K562 (cell line): ENCODE measurements around the gene ITSN2. TPM values are rescaled to one million over a fixed set of nuclear protein-coding genes. Genes with fewer than 3 reads are reported as not detected.

Source experiments
- ATAC-seq: fragments of 200-7000 bp; cut with Tn5 transposase; 3 replicates; pipeline ENCODE4 v1.9.1; 2020; ENCODE audit warnings: moderate library complexity
- BruUV-seq: library from RNA; stranded (reverse); fragments of 400-500 nt; replicated peaks from 2 replicates; lab custom pipeline; 2021; lab: Mats Ljungman, UMichigan
- CTCF ChIA-PET: fragments of 300-600 bp; formaldehyde crosslinking; extraction: SDS; loops from one replicate; lab custom pipeline; 2021; ENCODE audit warnings: low intra/inter-chr PET ratio; lab: Yijun Ruan, JAX
- POLR2A ChIA-PET: fragments of 300-600, 350-650 bp; sonication (Branson Sonifier 250); formaldehyde crosslinking; extraction: SDS; loops from one replicate; lab custom pipeline; 2021; ENCODE audit warnings: antibody characterized with exemption, inconsistent platforms; lab: Yijun Ruan, JAX
- DNase-seq, 4 experiments: peaks; one replicate each; pipeline versions ENCODE4 v3.0.0 to v3.0.0-alpha.2; 2011 to 2018; ENCODE audit warnings: low spot score in 3 of 4, mixed read lengths in 3 of 4; ENCODE audit errors: extremely low read depth in 1 of 4
- FAIRE-seq: peaks from 2 replicates; lab custom pipeline; 2011; peaks lifted over from hg19 to GRCh38; lab: Jason Lieb, UNC
- H2AFZ ChIP-seq: 2 replicates; pipeline ENCODE4 v1.6.0; 2011; ENCODE audit warnings: low read depth, low read length, control low read depth, inconsistent platforms
- H3K27ac ChIP-seq: fragments of 200-600 bp; 3 replicates; pipeline ENCODE4 v1.8.0; 2011; ENCODE audit warnings: low read depth, mild to moderate bottlenecking, control low read depth, inconsistent platforms, low read length, moderate library complexity, mixed read lengths; ENCODE audit errors: extremely low read depth
- H3K27me3 ChIP-seq, 2 experiments: fragments of 300-600 bp in 1 of 2; 2 replicates in 1 of 2; 3 replicates in 1 of 2; pipeline versions ENCODE4 v1.6.0 to v1.8.0; 2011; ENCODE audit warnings: inconsistent platforms in 2 of 2, low read length in 2 of 2, mild to moderate bottlenecking in 1 of 2, mixed read lengths in 1 of 2, moderate library complexity in 1 of 2; ENCODE audit not compliant: control insufficient read depth in 2 of 2, insufficient read depth in 2 of 2
- H3K36me3 ChIP-seq: fragments of 300-600 bp; 3 replicates; pipeline ENCODE4 v1.8.0; 2011; ENCODE audit warnings: mild to moderate bottlenecking, low read length, inconsistent platforms; ENCODE audit not compliant: control insufficient read depth, insufficient read depth
- H3K4me1 ChIP-seq, 2 experiments: fragments of 200-600 bp in 1 of 2; replicated peaks in 1 of 2; 2 replicates in 1 of 2; 3 replicates in 1 of 2; pipeline versions ENCODE4 v1.5.1 to v1.8.0; 2011; ENCODE audit warnings: inconsistent platforms in 2 of 2, low read length in 2 of 2, mild to moderate bottlenecking in 1 of 2, mixed read lengths in 1 of 2, moderate library complexity in 1 of 2; ENCODE audit not compliant: control insufficient read depth in 2 of 2, insufficient read depth in 2 of 2
- H3K4me2 ChIP-seq: 2 replicates; pipeline ENCODE4 v1.6.1; 2011; ENCODE audit warnings: low read length, control low read depth, inconsistent platforms, mixed read lengths; ENCODE audit not compliant: insufficient read depth
- H3K4me3 ChIP-seq: fragments of 200-600 bp; sonication (generic), shearing (Covaris generic); 2 replicates; pipeline ENCODE4 v1.5.1; 2016; ENCODE audit warnings: control low read depth, inconsistent platforms
- H3K79me2 ChIP-seq: fragments of 200-600 bp; 3 replicates; pipeline ENCODE4 v1.8.0; 2011; ENCODE audit warnings: low read length, inconsistent platforms; ENCODE audit not compliant: control insufficient read depth, insufficient read depth
- H3K9ac ChIP-seq, 2 experiments: 2 replicates each; pipeline versions ENCODE4 v1.6.0 to v1.6.1; 2011; ENCODE audit warnings: low read depth in 2 of 2, low read length in 2 of 2, control low read depth in 1 of 2, inconsistent platforms in 1 of 2, mild to moderate bottlenecking in 1 of 2, mixed read lengths in 1 of 2; ENCODE audit not compliant: insufficient read depth in 1 of 2
- H3K9me1 ChIP-seq: one replicate; pipeline ENCODE4 v1.6.0; 2011; ENCODE audit warnings: inconsistent platforms, mild to moderate bottlenecking, low read length, moderate library complexity; ENCODE audit not compliant: control insufficient read depth, insufficient read depth
- H3K9me3 ChIP-seq: replicated peaks from 2 replicates; pipeline ENCODE4 v1.5.1; 2011; ENCODE audit warnings: low read depth, low read length, inconsistent platforms; ENCODE audit not compliant: control insufficient read depth, insufficient read depth
- H4K20me1 ChIP-seq: replicated peaks from 2 replicates; pipeline ENCODE4 v1.6.1; 2011; ENCODE audit warnings: low read length, inconsistent platforms, mixed read lengths; ENCODE audit not compliant: control insufficient read depth, insufficient read depth
- BRCA1 ChIP-seq, 2 experiments: fragments of 450-650 bp in 1 of 2; sonication (generic) in 1 of 2; formaldehyde crosslinking in 1 of 2; IDR thresholded peaks; 2 replicates each; pipeline versions ENCODE4 v1.5.0 to v1.6.1; 2017 to 2020; ENCODE audit warnings: mild to moderate bottlenecking in 1 of 2, missing genetic modification reagents in 1 of 2
- JUNB ChIP-seq: fragments of 450-650 bp; formaldehyde crosslinking; conservative IDR thresholded peaks from 2 replicates; pipeline ENCODE4 v1.4.0; 2020; ENCODE audit warnings: mild to moderate bottlenecking
- MEIS2 ChIP-seq: fragments of 450-650 bp; IDR thresholded peaks from 2 replicates; pipeline ENCODE4 v1.6.1; 2014; ENCODE audit warnings: mild to moderate bottlenecking; ENCODE audit not compliant: partially characterized antibody
- POLR2AphosphoS5 ChIP-seq: IDR thresholded peaks from 2 replicates; pipeline ENCODE4 v1.6.1; 2011; ENCODE audit warnings: mild to moderate bottlenecking, low read depth, low read length, moderate library complexity; ENCODE audit not compliant: control insufficient read depth, insufficient read depth
- PPARD ChIP-seq: fragments of 250-450 bp; sonication (Bioruptor Pico); IDR thresholded peaks from 2 replicates; pipeline ENCODE4 v1.8.0; 2022; ENCODE audit warnings: inconsistent platforms, mild to moderate bottlenecking, moderate library complexity
- RHOXF2B ChIP-seq: fragments of 250-450 bp; sonication (Bioruptor Pico); conservative IDR thresholded peaks from 2 replicates; pipeline ENCODE4 v1.5.1; 2021
- ZNF175 ChIP-seq: fragments of 200-800 bp; sonication (Bioruptor generic); IDR thresholded peaks from 2 replicates; pipeline ENCODE4 v1.6.1; 2016; ENCODE audit warnings: low read depth, mild to moderate bottlenecking, missing genetic modification characterization, missing compliant biosample characterization
- WGBS: fragments of 100-300 bp; shearing (Covaris generic); methylation state at CpG from one replicate; pipeline ENCODE4 v1.1.6; 2016; ENCODE audit warnings: low coverage, mixed read lengths; ENCODE audit not compliant: insufficient coverage; ENCODE audit errors: missing lambda C conversion rate; 5-methylcytosine and 5-hydroxymethylcytosine counted together
- in situ Hi-C: fragments of 300-500 bp; cut with MboI; formaldehyde crosslinking; loops from 4 replicates; pipeline ENCODE4 v1.15.0; 2018; ENCODE audit warnings: inconsistent platforms, mixed read lengths
- intact Hi-C: fragments of 100-400 bp; cut with micrococcal nuclease; formaldehyde crosslinking; loops from 2 replicates; pipeline ENCODE4 v1.14.2; 2022
- polyA plus RNA-seq, 8 experiments: library from polyadenylated mRNA; depleted of rRNA in 4 of 8; stranded (reverse) in 5 of 8; unstranded in 3 of 8; fragments of >200 nt; fragmentation: Nextera tagmentation in 2 of 8; fragmentation: Illumina TruSeq in 1 of 8; extraction: Ambion mirVana in 2 of 8; extraction: Trizol in 1 of 8; gene quantifications; 2 replicates each; pipeline versions ENCODE4 v1.2.1 to v1.2.3, GENCODE V29; 2011 to 2014; ENCODE audit warnings: inconsistent platforms in 1 of 8, missing spikeins in 1 of 8
- total RNA-seq, 7 experiments: library from RNA; depleted of rRNA in 6 of 7; stranded (reverse); fragments of >200 nt in 6 of 7; fragmentation: Illumina TruSeq in 2 of 7; extraction: Trizol in 2 of 7; gene quantifications; 2 replicates each; pipeline versions ENCODE4 v1.2.1 to v1.2.3, GENCODE V29; 2011 to 2021; ENCODE audit warnings: low replicate concordance in 1 of 7
- TF ChIP-seq, protein P1 (sequence below): fragments of 450-650 bp; formaldehyde crosslinking; IDR thresholded peaks from 2 replicates; pipeline ENCODE4 v1.4.0; 2020; ENCODE audit warnings: mild to moderate bottlenecking, moderate library complexity
- TF ChIP-seq, protein P2 (sequence below): sonication (generic); formaldehyde crosslinking; IDR thresholded peaks from 2 replicates; pipeline ENCODE4 v1.8.1; 2023; ENCODE audit warnings: mild to moderate bottlenecking, missing genetic modification reagents
- TF ChIP-seq, protein P3 (sequence below), 2 experiments: IDR thresholded peaks in 1 of 2; conservative IDR thresholded peaks in 1 of 2; 2 replicates each; pipeline ENCODE4 v1.6.1; 2016; ENCODE audit warnings: low read depth in 2 of 2, mild to moderate bottlenecking in 1 of 2, missing compliant biosample characterization in 1 of 2, missing genetic modification characterization in 1 of 2, moderate library complexity in 1 of 2
- TF ChIP-seq, protein P4 (sequence below): sonication (generic); IDR thresholded peaks from 2 replicates; pipeline ENCODE4 v1.6.1; 2016
- TF ChIP-seq, protein P5 (sequence below): fragments of 450-650 bp; IDR thresholded peaks from 2 replicates; pipeline ENCODE4 v1.6.1; 2016

The ITSN2 gene
- total and polyA plus RNA-seq, 9 of the 15 experiments (the other 6 are each of a cell fraction or from before 2014, with no cell fraction given) = 6.6 to 19.9 (median 15.2) TPM

- H3K9me3 ChIP-seq = no peaks in the 10 kb centered on the region
- ATAC-seq = no peak
Observed at GRCh38 chr2:24329700-24330099, 30.6 kb downstream of the ITSN2 start.

More at GRCh38 chr2:24329700-24330099, 30.6 kb downstream of the ITSN2 start:
- no peaks in the 10 kb centered on the region; the same call in 2 of the 3 replicates for H3K79me2 ChIP-seq
- ChIA-PET POLR2A (interaction anchor here (1.3 to 1.6 kb wide), 2 partner anchors 11 to 12 kb away, joined by 3 read pairs; no protein-coding TSS in a partner anchor), CTCF (no interaction called here)
- intact Hi-C loops = no loop called here
- no peak overlapping the region for H3K4me2 ChIP-seq
- H4K20me1 ChIP-seq = no peaks in the 10 kb centered on the region; the same call in 1 of the 2 replicates
- no peak overlapping the region for H2AFZ ChIP-seq
- in situ Hi-C loops = no loop called here
- 4% methylated on average over 2 of the region's 2 CpGs for WGBS
- FAIRE-seq = no peak
- no peak overlapping the region for H3K4me3 ChIP-seq
- no peak overlapping the region for H3K27ac ChIP-seq
- TF ChIP-seq, protein P1, sequence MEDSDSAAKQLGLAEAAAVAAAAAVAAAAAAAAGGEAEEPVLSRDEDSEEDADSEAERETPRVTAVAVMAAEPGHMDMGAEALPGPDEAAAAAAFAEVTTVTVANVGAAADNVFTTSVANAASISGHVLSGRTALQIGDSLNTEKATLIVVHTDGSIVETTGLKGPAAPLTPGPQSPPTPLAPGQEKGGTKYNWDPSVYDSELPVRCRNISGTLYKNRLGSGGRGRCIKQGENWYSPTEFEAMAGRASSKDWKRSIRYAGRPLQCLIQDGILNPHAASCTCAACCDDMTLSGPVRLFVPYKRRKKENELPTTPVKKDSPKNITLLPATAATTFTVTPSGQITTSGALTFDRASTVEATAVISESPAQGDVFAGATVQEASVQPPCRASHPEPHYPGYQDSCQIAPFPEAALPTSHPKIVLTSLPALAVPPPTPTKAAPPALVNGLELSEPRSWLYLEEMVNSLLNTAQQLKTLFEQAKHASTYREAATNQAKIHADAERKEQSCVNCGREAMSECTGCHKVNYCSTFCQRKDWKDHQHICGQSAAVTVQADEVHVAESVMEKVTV (CRISPR knock-in tag) = no peak
- TF ChIP-seq JUNB (CRISPR knock-in tag) = no peak
- no peak for TF ChIP-seq RHOXF2B (CRISPR knock-in tag)
- TF ChIP-seq PPARD (CRISPR knock-in tag) = no peak
- no peak for TF ChIP-seq ZNF175 (CRISPR knock-in tag)
- TF ChIP-seq, protein P2, sequence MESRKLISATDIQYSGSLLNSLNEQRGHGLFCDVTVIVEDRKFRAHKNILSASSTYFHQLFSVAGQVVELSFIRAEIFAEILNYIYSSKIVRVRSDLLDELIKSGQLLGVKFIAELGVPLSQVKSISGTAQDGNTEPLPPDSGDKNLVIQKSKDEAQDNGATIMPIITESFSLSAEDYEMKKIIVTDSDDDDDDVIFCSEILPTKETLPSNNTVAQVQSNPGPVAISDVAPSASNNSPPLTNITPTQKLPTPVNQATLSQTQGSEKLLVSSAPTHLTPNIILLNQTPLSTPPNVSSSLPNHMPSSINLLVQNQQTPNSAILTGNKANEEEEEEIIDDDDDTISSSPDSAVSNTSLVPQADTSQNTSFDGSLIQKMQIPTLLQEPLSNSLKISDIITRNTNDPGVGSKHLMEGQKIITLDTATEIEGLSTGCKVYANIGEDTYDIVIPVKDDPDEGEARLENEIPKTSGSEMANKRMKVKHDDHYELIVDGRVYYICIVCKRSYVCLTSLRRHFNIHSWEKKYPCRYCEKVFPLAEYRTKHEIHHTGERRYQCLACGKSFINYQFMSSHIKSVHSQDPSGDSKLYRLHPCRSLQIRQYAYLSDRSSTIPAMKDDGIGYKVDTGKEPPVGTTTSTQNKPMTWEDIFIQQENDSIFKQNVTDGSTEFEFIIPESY (CRISPR knock-in tag) = no peak
- TF ChIP-seq, protein P3, sequence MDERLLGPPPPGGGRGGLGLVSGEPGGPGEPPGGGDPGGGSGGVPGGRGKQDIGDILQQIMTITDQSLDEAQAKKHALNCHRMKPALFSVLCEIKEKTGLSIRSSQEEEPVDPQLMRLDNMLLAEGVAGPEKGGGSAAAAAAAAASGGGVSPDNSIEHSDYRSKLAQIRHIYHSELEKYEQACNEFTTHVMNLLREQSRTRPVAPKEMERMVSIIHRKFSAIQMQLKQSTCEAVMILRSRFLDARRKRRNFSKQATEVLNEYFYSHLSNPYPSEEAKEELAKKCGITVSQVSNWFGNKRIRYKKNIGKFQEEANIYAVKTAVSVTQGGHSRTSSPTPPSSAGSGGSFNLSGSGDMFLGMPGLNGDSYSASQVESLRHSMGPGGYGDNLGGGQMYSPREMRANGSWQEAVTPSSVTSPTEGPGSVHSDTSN (CRISPR knock-in tag; IDR thresholded peaks at IDR 0.05; ENCODE audit: low read depth) = no peak
- TF ChIP-seq, protein P3 (tag; conservative IDR thresholded peaks at IDR 0.05; ENCODE audit: low read depth) = peak; percentile 72
- TF ChIP-seq MEIS2 = peak; percentile 89
- TF ChIP-seq POLR2AphosphoS5 = no peak
- TF ChIP-seq, protein P4, sequence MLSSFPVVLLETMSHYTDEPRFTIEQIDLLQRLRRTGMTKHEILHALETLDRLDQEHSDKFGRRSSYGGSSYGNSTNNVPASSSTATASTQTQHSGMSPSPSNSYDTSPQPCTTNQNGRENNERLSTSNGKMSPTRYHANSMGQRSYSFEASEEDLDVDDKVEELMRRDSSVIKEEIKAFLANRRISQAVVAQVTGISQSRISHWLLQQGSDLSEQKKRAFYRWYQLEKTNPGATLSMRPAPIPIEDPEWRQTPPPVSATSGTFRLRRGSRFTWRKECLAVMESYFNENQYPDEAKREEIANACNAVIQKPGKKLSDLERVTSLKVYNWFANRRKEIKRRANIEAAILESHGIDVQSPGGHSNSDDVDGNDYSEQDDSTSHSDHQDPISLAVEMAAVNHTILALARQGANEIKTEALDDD = no peak
- TF ChIP-seq BRCA1 (IDR thresholded peaks at IDR 0.05) = no peak
- no peak for TF ChIP-seq BRCA1 (CRISPR knock-in tag; IDR thresholded peaks at IDR 0.05)
- TF ChIP-seq, protein P5, sequence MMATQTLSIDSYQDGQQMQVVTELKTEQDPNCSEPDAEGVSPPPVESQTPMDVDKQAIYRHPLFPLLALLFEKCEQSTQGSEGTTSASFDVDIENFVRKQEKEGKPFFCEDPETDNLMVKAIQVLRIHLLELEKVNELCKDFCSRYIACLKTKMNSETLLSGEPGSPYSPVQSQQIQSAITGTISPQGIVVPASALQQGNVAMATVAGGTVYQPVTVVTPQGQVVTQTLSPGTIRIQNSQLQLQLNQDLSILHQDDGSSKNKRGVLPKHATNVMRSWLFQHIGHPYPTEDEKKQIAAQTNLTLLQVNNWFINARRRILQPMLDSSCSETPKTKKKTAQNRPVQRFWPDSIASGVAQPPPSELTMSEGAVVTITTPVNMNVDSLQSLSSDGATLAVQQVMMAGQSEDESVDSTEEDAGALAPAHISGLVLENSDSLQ = peak; percentile 71; the same call in 1 of the 2 replicates
- TF ChIP-seq, all 486 proteins: peak for 3
- Histone ChIP-seq H3K9ac (no peak overlapping the region), H3K36me3 (no peaks in the 10 kb centered on the region), H3K9me1 (no peaks in the 10 kb centered on the region), H3K4me1 (peaks cover 0 to 9% of the 10 kb centered on the region in 2 experiments; a peak in 3 of 5 replicates), H3K27me3 (no peaks in the 10 kb centered on the region)
- BruUV-seq = no TSS peak
- DNase-seq = no peak
